NT2/D1 (cell line): ENCODE data around the gene LTF.

Experiments used
- DNase-seq: peaks from one replicate; pipeline ENCODE4 v3.0.0-alpha.2; 2011; ENCODE audit warnings: low read depth, low spot score
- H3K27me3 ChIP-seq: 2 replicates; pipeline ENCODE4 v1.6.0; 2011; ENCODE audit warnings: mild to moderate bottlenecking; ENCODE audit not compliant: insufficient read length, insufficient read depth
- H3K36me3 ChIP-seq: 2 replicates; pipeline ENCODE4 v1.6.1; 2011; ENCODE audit warnings: mild to moderate bottlenecking, low read length, mixed read lengths; ENCODE audit not compliant: insufficient read depth, insufficient read length
- H3K4me1 ChIP-seq: 2 replicates; pipeline ENCODE4 v1.5.1; 2011; ENCODE audit not compliant: insufficient read depth, insufficient read length
- H3K4me3 ChIP-seq: 2 replicates; pipeline ENCODE4 v1.5.1; 2011; ENCODE audit warnings: low read depth; ENCODE audit not compliant: insufficient read length
- H3K9ac ChIP-seq: 2 replicates; pipeline ENCODE4 v1.6.0; 2011; ENCODE audit warnings: low read depth; ENCODE audit not compliant: insufficient read length
- H3K9me3 ChIP-seq: 2 replicates; pipeline ENCODE4 v1.5.1; 2011; ENCODE audit warnings: mild to moderate bottlenecking, low read length; ENCODE audit not compliant: insufficient read depth
- SUZ12 ChIP-seq: IDR thresholded peaks from 2 replicates; pipeline ENCODE4 v1.6.1; 2011; ENCODE audit not compliant: insufficient read length, insufficient read depth; ENCODE audit errors: extremely low read depth
- YY1 ChIP-seq: IDR thresholded peaks from 2 replicates; pipeline ENCODE4 v1.6.1; 2011; ENCODE audit not compliant: insufficient read length, insufficient read depth
- ZNF274 ChIP-seq: IDR thresholded peaks from 2 replicates; pipeline ENCODE4 v1.6.1; 2011; ENCODE audit warnings: mild to moderate bottlenecking, low read depth, low read length

LTF gene

DNA sequence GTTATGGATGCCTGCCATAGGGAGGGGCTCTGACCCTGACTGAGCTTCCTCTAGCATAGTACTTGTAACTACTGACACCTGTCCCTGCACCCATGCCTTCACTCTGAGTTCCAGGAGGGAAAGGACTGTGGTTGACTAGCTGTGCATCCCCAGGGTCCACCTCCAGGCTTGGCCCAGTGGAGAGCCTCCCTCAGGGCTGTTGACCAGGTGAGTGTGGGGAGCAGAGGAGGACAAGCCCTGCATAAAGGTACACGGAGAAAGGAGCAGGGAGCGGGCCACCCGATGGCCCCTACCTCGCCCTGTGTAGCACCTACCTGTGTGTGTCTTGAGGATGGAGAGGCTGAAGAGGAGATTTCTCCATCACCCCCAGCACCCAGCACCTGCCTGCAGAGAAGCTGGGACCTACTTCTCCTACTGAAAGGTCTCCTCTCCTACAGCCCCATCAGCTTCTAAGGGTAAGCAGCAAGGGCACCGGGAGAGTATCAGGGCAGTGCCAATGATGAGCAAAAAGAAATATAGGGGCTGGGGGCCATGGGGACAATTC, 6.7 kb upstream of the LTF start:
- no peaks in the 10 kb centered on the region for H3K36me3 ChIP-seq
- H3K27me3 ChIP-seq, result peaks cover 4% of the 10 kb centered on the region

DNA sequence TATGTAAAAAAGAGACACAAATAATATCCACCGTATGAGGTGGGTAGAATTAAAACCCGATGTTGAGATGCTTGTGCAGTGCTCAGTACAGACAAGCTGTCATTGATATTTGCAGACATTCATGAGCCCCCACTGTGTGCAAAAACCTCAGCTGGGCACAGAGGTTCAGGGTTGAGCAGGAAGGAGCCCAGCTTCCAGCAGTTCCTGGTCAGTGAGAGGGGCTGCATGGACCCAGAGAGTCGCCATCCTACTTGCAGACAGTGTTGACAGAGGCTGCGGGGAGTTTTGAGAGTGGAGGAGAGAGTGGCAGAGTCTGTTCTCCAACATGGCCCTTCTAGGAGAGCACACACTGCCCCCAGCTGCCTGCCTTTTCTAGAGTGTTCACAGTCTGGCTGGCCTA, 6.1 kb upstream of the LTF start:
- Histone ChIP-seq H3K36me3 (no peaks in the 10 kb centered on the region), H3K4me1 (peaks cover 5% of the 10 kb centered on the region), H3K9ac (no peak overlapping the region), H3K4me3 (no peak overlapping the region), H3K9me3 (no peaks in the 10 kb centered on the region), H3K27me3 (peaks cover 4% of the 10 kb centered on the region)
- no peak for DNase-seq
- TF ChIP-seq SUZ12, result no peak
- no peak for TF ChIP-seq ZNF274
- no peak for TF ChIP-seq YY1

More for the DNA sequence above, 6.7 kb upstream of the LTF start:
- DNase-seq, result no peak
- TF ChIP-seq SUZ12, result no peak
- no peak for TF ChIP-seq ZNF274
- TF ChIP-seq YY1, result no peak
- H3K9me3 ChIP-seq, result no peaks in the 10 kb centered on the region
- H3K4me3 ChIP-seq, result no peak overlapping the region
- H3K9ac ChIP-seq, result no peak overlapping the region
- peaks cover 5% of the 10 kb centered on the region for H3K4me1 ChIP-seq

- Histone ChIP-seq H3K27me3 (peaks cover 4% of the 10 kb centered on the region), H3K36me3 (no peaks in the 10 kb centered on the region), H3K4me3 (no peak overlapping the region), H3K9ac (no peak overlapping the region), H3K4me1 (peaks cover 5% of the 10 kb centered on the region), H3K9me3 (no peaks in the 10 kb centered on the region)
- no peak for TF ChIP-seq YY1
- no peak for TF ChIP-seq ZNF274
- DNase-seq, result no peak
These were observed 5.1 kb upstream of the LTF start for GRCh38 chr3:46469680-46470357.

DNA sequence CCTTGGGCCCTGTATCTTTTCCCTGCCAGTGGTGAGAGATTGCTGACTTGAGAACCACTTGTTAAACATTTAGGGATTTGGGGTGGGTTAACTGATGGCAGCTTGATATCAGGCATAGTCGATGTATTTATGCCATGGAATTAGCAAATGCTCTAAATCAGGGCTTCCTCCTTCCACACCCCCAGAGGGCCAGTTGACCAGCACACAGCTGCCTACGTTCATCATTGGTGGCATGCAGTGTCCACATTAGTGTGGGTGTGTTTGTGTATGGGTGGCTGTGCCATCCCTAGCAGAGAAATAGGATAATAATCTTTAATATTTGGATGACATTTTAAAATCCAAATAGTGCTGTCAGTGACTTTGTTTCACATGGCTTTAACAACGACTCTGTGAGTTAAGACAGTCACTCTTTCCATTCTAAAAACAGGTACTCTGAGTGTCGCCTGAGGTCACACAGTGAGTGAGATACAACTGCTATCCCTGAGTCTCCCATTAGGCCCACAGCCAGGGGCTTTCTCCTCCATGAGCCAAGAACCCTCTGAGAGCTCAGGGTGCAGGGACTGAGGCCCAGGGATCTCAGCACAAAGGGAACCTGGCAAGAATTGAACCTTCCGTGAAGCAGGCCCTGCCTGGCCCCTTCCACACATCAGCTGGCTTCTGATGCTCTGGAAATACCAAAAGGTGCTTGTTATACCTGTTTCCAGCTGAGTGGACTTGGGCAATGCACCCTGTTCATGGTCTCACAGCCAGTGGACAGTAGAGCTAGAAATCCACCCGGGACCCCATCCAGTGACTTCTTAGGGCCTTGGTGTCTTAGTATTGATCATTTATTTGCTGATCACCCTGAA, 4.3 kb upstream of the LTF start:
- peaks cover 5% of the 10 kb centered on the region for H3K4me1 ChIP-seq
- no peaks in the 10 kb centered on the region for H3K36me3 ChIP-seq
- H3K9ac ChIP-seq, result no peak overlapping the region
- no peaks in the 10 kb centered on the region for H3K9me3 ChIP-seq
- no peak for DNase-seq
- TF ChIP-seq SUZ12, result no peak
- TF ChIP-seq YY1, result no peak
- no peak for TF ChIP-seq ZNF274
- peaks cover 4% of the 10 kb centered on the region for H3K27me3 ChIP-seq
- H3K4me3 ChIP-seq, result no peak overlapping the region

GRCh38 chr3:46467562-46467961, 2.9 kb upstream of the LTF start:
- Histone ChIP-seq H3K4me1 (peaks cover 5% of the 10 kb centered on the region), H3K9ac (no peak overlapping the region), H3K36me3 (no peaks in the 10 kb centered on the region), H3K4me3 (no peak overlapping the region), H3K9me3 (no peaks in the 10 kb centered on the region), H3K27me3 (peaks cover 4% of the 10 kb centered on the region)
- no peak for DNase-seq
- TF ChIP-seq SUZ12, result no peak
- TF ChIP-seq ZNF274, result no peak
- no peak for TF ChIP-seq YY1

DNA sequence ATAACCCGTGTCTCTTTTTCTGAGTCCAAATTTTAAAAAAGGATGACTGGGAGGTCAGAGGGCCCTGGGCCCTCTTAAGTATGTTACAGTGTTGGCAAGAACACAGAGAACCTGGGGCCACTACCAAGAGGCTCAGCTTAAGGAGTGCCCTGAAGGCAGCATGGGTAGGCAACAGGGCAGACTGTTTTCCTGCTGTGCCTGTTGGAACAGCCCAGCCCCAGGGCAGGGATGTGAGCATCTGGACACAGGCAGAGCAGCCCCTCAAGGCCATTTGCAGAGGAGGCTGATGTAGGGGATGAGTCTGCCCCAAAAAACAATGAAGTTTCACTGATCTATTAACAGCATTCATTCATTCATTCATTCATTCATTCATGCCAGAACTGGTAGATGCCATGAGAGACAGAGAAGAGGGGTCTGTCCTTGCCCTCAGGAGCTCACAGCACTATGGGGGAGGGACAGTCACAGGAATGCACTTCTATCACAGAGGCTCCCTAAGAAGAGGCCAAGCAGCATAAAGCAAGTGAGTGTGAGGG, 2.2 kb upstream of the LTF start:
- Histone ChIP-seq H3K4me1 (peaks cover 5% of the 10 kb centered on the region), H3K9ac (no peak overlapping the region), H3K27me3 (no peaks in the 10 kb centered on the region), H3K4me3 (no peak overlapping the region), H3K36me3 (no peaks in the 10 kb centered on the region), H3K9me3 (no peaks in the 10 kb centered on the region)
- no peak for TF ChIP-seq YY1
- no peak for TF ChIP-seq SUZ12
- no peak for TF ChIP-seq ZNF274
- no peak for DNase-seq

- no peak overlapping the region for H3K9ac ChIP-seq
- no peaks in the 10 kb centered on the region for H3K27me3 ChIP-seq
- H3K4me1 ChIP-seq, result peaks cover 5% of the 10 kb centered on the region
- TF ChIP-seq SUZ12, result no peak
- TF ChIP-seq ZNF274, result no peak
- no peak for TF ChIP-seq YY1
- H3K36me3 ChIP-seq, result no peaks in the 10 kb centered on the region
- 0 out of 2 replicates have a peak, but pooled peaks cover under 1% of the 10 kb centered on the region for H3K9me3 ChIP-seq
- H3K4me3 ChIP-seq, result no peak overlapping the region
- DNase-seq, result no peak
These were observed 1.6 kb upstream of the LTF start for GRCh38 chr3:46466273-46466672.
